ENCODE data around the gene TUBA1A.
A peak's percentile ranks its signal among the peaks of the same experiment; 100 is the strongest.
"Not testable (repeated sequence)": the region's sequence is repeated elsewhere in the genome, so short reads cannot be mapped to it uniquely, and the experiment has no call there.

The TUBA1A gene

GRCh38 chr12:49188916-49189367 is at the start of gene TUBA1A:
Gene TUBA1A, minus strand, starts transcription at chr12:49189080. Its CDS starts 101 bp downstream, at chr12:49188979.
- DNase-seq = peak; percentile 98

- peak; percentile 34 for DNase-seq
Observed at GRCh38 chr12:49236423-49236822, 47.5 kb upstream of the TUBA1A start.

- DNase-seq = peak; percentile 64
Observed at GRCh38 chr12:49233842-49234526, 45.1 kb upstream of the TUBA1A start.

- no peak for DNase-seq
Observed at GRCh38 chr12:49232940-49233841, 44.3 kb upstream of the TUBA1A start.

GRCh38 chr12:49231878-49232655 is 43.2 kb upstream of the TUBA1A start:
- no peak for DNase-seq

GRCh38 chr12:49230805-49231194 is 41.9 kb upstream of the TUBA1A start:
- DNase-seq = no peak

- no peak for DNase-seq
Observed at GRCh38 chr12:49230176-49230804, 41.4 kb upstream of the TUBA1A start.

GRCh38 chr12:49228653-49229052 is 39.8 kb upstream of the TUBA1A start:
- no peak for DNase-seq

GRCh38 chr12:49227713-49228112 is 38.8 kb upstream of the TUBA1A start:
- no peak for DNase-seq

- DNase-seq = no peak
Observed at GRCh38 chr12:49225576-49226166, 36.8 kb upstream of the TUBA1A start.

- DNase-seq = no peak
Observed at GRCh38 chr12:49223590-49224369, 34.9 kb upstream of the TUBA1A start.

GRCh38 chr12:49223122-49223521 is 34.2 kb upstream of the TUBA1A start:
- DNase-seq = no peak

GRCh38 chr12:49220972-49221371 is 32.1 kb upstream of the TUBA1A start:
- no peak for DNase-seq

GRCh38 chr12:49219417-49220026 is 30.6 kb upstream of the TUBA1A start:
- no peak for DNase-seq

- DNase-seq = no peak
Observed at GRCh38 chr12:49212572-49212971, 23.7 kb upstream of the TUBA1A start.

GRCh38 chr12:49210703-49211102 is 21.8 kb upstream of the TUBA1A start:
- DNase-seq = not testable (repeated sequence)

GRCh38 chr12:49208676-49209075 is 19.8 kb upstream of the TUBA1A start:
- no peak for DNase-seq

GRCh38 chr12:49208146-49208545 is 19.3 kb upstream of the TUBA1A start:
- no peak for DNase-seq

- DNase-seq = no peak
Observed at GRCh38 chr12:49206389-49206788, 17.5 kb upstream of the TUBA1A start.

- DNase-seq = peak; percentile 21
Observed at GRCh38 chr12:49201595-49202295, 12.9 kb upstream of the TUBA1A start.
